GM18951 (cell line): Measurements from ENCODE around the gene NOC2L.

ENCODE experiments used
- POLR2A ChIP-seq: IDR thresholded peaks from 4 replicates; pipeline ENCODE4 v1.6.1; 2011; ENCODE audit warnings: mild to moderate bottlenecking; ENCODE audit not compliant: insufficient read length, insufficient read depth; ENCODE audit errors: extremely low read depth
- in situ Hi-C: fragments of 300-500 bp; cut with MboI; formaldehyde crosslinking; loops from one replicate; pipeline ENCODE4 v1.12.0; 2022; ENCODE audit warnings: low sequenced_read_pairs, mixed read lengths, inconsistent platforms; ENCODE audit not compliant: unreplicated experiment

NOC2L gene

DNA sequence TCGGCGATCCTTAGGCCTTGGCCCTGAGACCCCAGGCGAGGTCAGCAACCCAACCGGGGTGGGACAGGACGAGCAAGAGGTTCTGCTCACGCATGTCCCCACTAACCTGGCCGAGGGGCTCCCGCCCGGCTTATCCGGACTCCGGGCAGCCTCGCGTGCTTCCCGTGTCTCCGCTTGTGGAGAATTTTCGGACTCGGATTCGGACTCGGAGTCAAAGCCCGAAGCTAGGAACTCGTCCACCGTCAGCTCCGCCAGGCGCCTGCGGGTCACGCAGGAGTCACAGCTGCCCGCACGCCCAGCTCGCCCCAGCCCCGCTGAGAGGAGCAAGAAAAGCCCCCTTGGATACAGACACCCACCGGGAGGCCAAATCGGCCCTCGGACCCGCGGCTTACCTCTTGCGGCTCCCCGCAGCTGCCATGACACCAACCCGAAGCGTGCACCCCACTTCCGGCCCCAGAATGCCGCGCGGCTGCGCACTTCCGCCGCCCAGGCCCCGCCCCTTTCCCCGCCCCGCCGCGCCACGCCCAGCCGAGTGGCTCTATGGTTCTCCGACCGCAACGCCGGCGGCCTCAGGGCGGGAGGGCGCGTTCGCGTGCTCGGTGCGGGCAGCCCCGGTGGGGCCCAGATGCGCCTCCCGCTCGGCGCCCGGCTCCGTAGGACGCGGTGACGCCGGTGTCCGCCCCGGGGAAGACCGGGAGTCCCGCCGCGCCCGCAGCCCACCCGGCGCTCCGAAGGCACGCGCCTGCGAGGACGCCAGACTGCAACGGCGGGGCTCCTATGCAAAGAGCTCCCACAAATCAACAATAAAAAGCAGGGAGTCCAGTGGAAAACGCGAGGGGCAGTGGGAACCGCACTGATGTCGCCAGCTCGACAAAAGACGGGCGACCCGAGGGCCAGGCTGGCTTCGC is at the start of gene NOC2L:
TSS of gene NOC2L (minus strand) at position 434 of the 908 bp plus-strand sequence. CDS start at position 418, 16 bp downstream.
- TF ChIP-seq POLR2A = peak; percentile 78
- in situ Hi-C loops = no loop called here

DNA sequence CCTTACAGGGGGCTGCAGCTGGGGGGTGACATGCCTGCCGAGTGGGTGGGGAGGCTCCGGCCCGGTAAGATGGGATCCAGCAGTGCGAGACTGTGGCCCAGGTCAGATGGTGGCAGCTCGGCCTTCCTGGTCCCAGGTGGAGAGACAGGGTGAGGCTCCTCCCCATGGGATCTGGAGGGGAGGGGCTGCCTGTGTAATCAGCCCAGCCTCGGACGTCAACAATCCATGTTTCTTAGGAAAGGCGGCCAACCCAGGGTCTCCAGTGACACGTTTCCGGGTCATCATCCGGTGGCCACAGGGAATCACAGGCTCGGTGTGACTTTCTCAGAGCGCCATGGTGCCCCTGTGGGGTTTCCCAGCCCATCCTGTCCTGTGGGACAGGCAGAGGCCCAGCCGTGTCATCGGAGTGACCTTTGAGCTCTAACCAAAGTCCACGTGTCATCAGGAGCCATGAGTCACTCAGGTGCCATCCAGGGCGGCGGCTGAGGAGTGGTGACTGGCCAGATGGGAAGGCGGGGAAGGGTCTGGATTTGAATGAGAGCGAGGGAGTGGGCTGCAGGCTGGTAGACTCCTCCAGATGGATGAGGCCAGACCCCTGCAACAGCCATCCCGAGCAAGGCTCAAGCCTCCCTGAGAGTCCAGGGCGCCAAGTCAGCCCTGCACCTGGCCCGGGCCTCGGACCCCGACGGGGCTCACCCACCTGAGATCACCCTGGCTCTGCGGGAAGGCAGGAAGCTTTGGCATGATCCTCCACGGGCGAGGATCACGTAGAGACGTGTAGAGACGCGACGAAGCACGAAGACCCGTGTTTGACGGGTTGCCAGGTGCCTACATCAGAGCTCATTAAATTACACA is 47.5 kb upstream of the NOC2L start:
- in situ Hi-C loops = loop anchor here (5.0 kb wide), 1 partner anchor 34 kb away; no protein-coding TSS in a partner anchor
- no peak for TF ChIP-seq POLR2A

DNA sequence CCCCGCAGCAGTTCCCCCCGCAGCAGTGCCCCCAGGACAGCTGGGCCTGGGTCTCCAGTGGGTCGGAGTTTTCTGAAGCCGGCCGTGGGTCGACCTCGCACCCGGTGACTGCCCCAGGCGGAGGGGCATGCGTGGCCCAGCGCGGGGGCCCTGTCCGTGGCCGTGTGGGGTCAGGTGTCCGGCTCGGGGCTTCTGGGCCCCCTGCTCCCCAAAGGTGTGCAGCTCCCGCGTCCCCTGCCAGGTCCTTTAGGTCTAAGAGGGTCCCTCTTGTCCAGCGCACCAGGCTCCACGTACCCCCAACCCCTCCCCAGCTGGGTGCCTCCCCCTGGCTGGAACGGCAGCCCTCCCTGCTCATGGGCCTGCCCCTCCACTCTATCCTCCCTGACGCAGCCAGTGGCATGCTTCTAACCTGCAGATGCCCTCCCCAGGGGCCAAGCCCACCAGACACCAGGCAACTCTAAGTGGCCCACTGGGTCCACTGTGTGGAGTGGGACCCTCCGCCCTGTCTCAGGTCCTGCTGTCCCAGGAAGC is 46.8 kb upstream of the NOC2L start:
- in situ Hi-C loops = loop anchor here (5.0 kb wide), 1 partner anchor 34 kb away; no protein-coding TSS in a partner anchor
- no peak for TF ChIP-seq POLR2A

DNA sequence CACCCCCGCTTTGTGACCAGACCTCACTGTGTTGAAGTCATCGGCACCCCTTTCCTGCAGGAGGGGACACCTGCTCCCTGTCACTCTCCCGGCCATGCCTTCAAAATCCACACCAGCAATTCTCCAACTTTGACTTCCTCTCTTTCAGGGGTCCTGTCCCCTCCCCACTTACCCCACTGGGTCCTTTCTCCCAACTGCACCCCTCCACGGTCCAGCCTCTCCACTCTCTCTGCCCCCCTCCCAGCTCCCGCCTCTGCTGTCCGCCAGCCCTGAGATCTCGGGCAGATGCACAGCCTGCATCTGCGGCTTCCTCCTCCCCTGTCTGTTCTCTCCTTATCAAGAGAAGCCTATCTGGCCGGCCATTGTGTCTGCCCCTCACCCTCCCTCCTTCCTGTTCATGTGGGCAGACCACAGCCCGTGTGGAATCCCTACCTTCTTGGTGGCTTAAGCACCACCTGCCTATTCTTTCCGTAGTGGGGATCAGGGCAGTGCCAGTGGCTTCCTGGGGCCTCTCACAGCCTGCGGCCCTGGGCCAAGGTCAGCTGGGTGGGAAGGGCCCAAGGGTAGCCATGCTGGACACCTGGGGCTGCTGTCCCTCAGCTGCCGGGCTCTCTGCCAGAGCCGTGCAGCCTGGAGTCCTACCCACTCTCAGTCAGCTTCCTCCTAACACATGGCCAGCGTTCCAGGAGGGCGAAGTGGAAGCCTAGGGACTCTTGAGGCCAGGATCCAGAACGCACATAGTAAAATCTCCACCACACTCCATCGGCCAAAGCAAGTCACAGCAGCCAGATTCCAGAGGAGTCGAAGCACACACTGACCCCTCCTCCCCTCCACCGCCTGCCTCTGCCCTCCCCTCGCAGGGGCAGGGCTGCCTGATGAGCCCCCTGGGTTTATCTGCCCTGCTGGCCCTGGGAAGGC is 46.0 kb upstream of the NOC2L start:
- in situ Hi-C loops = loop anchor here (5.0 kb wide), 1 partner anchor 33 kb away; no protein-coding TSS in a partner anchor
- no peak for TF ChIP-seq POLR2A

DNA sequence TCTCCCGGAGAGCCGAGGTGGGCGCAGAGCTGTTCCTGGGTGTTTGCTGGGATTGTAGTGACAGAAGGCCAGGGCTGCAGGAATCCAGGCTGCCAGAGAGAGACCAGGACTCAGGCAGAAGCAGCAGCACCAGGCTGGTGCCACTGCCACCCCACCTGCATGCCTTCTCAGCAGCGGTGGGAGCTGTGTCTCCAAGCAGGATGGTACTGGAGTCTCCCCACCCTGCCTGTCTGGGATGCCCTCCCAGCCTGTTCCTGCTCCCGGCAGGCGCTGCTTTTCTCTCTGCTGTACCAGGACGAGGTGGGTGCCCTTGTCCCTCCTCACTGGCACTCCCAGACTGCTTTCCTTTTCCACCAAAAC is 45.3 kb upstream of the NOC2L start:
- in situ Hi-C loops = no loop called here
- no peak for TF ChIP-seq POLR2A

DNA sequence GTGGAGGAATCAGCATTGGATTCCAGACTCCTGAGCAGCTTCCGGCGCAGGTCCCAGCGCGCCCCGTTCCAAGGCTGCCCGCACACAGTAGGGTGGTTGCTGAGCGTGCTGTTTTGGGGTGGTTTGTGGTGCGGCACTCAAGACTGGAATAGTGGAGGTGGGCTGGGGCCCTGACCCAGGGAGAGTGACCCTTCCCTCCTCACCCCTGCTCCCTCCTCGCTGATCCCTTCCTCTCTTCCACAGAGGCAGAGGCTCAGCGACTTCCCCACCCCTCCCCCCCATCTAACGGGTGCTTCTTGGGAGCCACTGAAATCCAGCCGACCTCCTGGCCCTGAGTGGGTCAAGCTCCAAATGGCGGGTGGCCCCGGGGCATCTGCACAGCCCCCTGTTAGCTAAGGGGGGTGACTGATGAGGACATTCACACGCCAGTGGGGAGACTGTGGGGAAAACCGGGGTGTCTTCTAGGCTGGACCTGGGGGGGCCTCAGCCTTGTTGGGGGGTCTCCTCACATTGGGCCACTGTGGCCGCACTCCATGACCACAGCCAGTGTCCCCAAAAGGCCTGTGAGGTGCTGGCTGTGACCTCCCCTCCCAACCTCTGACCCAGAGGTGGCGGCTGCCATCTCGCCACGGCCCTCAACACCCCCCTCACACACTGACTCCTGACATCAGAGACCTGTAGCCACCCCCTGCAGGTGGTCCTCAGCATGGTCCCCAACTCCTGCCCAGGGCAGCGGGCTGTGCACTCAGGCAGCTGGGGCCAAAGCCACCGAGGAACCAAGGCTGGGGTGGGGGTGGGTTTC is 44.8 kb upstream of the NOC2L start:
- in situ Hi-C loops = no loop called here

DNA sequence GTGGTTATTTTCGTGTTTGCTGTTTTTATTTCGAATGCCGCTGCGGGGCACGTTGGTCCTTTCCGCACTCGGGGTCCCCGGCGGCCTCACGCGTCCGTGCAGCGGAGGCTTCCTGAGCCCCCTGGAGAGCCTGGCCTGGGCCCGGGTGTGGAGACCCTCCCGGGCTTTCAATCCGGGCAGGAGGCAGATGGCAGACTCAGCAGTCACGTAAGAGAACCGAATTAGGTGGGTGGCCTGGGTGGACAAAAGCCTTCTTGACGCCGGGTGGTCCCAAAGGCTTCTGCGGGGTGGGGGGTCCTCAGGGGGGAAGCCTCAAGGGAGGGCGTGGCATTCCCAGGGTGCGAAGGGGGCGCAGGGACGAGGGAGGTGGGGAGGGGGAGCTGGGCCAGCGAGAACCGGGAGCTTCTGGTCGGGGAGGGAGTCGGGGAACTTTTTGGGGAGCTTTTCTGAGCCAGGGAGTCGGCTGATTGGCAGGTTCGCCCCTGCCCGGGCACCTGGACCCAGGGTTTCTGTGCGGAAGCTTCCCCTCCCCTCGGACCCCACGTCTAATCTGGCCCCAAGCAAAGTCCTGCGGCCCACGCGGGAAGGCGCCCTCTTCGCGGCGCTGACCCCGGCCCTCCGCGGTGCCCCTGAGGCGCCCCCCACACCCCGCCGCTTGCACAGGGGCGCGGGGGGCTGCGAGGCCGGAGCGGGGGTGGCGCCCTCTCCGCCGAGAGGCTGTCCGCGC is 42.2 kb upstream of the NOC2L start:
- no peak for TF ChIP-seq POLR2A
- in situ Hi-C loops = no loop called here

More for the DNA sequence above, 44.8 kb upstream of the NOC2L start:
- no peak for TF ChIP-seq POLR2A

DNA sequence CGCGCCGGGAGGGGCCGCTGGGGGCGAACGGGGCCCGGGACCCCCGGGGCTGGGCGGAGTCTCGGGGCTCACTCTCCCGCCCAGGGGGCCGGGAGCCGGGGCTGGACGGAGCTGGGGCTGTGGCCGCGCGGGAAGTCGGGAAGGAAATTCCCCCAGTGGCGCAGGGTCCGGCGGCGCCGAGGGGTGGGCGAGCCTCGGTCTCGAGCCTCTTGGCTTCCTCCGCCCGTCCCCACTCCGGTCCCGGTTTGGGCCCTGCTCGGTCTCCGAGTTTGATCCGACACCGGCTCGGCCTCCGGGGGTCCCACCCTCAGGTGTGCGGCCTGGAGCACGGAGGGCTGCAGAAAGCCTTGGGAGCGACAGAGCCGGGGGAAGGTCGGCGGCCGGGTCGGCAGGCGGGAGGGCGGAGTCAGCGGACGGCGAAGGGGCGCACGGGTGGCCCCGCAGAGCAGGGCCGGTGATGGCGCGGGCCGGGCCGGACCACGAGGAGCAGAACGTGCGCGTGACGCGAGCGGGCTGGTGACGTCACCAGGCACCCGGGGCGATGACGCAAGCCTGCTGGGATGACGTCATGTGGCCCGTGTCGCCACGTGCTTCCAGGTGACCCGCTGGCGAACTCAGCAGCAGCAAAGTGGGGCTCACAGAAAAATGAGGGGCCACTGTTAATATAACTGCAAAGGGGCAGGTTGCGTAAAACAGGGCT is 41.5 kb upstream of the NOC2L start:
- TF ChIP-seq POLR2A = peak; percentile 38
- in situ Hi-C loops = no loop called here

DNA sequence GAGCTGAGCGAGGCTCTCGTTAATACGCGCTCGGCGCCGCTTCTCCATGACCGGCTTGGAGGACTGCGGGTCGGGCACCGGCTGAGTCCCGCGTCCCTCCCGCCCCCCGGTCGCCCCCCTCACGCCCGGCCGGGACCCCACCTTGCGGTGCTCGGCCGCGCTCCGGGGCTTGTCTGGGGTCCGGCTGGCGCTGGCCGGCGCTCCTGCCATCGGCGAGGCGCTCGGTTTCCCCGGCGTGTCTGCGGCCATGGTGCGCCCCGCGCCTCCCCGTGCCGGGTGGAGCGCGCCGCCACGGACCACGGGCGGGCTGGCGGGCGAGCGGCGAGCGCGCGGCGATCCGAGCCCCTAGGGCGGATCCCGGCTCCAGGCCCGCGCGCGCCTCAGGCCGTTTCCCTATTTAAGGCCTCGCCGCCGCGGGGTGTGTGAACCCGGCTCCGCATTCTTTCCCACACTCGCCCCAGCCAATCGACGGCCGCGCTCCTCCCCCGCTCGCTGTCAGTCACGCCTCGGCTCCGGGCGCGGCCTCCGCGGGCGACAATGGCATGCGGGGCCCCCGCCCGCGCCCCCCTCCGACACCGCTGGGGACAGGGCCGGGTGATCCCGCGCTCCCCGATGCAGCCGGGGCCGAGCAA is 40.8 kb upstream of the NOC2L start, which contains the start of gene HES4:
TSS of gene HES4 (minus strand) at position 373 of the 632 bp plus-strand sequence. CDS start at position 249, 124 bp downstream.
- in situ Hi-C loops = no loop called here
- peak; percentile 60 for TF ChIP-seq POLR2A
